GM19043 (cell line): Measurements from ENCODE around the gene GOLGA6L2.
"Not testable (repeated sequence)": the region's sequence is repeated elsewhere in the genome, so short reads cannot be mapped to it uniquely, and the experiment has no call there.

Experiments used
- ATAC-seq: cut with Tn5 transposase; IDR thresholded peaks from one replicate; pipeline ENCODE4 v1.9.1; 2021; ENCODE audit warnings: low read depth; ENCODE audit not compliant: unreplicated experiment

GOLGA6L2 gene

DNA sequence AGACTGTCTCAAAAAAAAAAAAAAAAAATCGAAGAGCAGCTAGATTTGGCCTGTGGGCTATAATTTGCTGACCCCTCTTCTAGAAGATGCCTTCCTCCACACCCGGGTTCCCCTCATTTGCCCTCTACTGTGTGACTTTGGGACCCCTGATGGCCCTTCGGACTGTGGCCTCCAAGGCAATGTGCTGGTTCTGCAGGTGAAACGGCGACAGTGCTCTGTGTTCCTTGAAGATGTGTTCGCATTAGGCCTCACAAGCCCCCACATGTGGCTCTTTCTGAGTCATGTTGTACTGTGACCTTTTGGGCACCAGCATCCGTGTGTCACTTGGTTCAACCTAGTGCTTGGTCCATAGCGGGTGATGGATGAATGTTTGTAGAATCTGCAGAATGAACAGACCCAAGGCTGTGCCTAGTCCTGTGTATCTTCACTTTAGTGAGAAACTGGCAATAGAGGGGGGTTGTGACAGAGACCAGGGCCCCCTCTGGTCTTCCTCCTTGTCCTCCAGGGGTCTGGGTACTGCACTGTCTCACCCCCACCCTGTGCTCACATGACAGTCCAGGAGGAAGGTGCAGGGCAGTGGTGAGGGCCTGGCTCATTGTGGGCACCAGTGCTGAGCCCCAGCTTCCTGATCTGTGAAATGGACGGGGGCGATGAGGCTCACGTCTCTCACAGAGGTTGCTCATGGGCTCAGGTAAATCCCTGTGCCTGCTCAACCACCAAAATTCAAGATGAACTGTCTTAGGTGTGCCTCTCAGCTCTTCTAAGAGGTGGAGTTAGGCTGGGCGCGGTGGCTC, 22.7 kb downstream of the GOLGA6L2 start:
- no peak for ATAC-seq

- no peak for ATAC-seq
Measured at GRCh38 chr15:23422946-23423708, 23.9 kb downstream of the GOLGA6L2 start.

DNA sequence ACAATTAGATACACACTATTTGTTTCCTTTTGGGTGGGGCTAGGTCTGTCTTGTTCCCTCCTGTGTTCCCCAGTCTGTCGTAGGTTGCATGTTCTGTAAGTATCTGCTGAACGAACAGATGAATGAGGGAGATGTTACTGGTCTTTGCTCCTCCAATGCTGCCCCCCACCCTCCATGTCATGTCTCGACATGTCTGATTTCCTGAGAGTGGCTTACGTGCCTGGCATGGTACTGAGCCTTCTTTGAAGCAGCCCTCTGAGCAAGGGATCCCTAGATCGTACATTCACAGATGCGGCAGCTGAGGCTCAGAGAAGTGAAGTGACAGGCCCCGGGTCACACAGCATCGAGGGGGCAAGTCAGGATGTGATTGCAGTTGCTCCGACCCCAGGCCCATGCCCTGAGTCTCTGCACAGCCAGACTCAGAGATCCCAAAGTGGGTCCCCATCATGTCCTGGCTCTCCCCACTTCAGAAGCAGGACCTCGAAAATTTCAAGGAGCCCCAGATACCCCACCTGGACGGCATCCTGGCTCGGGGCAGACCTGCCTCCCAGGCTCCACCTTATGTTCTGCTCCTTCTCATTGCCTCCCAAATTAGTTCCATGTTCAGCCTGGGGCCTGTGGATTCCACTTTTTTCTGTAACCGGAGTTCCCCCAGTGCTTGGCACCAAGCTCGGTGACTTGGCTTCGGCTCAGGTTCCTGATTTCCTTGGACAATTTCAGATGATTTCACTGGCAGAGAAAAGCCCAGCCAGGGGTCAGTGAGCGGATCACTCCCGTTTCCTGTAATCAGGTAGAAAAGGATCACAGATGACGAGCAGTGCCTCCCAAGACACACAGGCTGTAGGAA, 24.7 kb downstream of the GOLGA6L2 start:
- no peak for ATAC-seq

DNA sequence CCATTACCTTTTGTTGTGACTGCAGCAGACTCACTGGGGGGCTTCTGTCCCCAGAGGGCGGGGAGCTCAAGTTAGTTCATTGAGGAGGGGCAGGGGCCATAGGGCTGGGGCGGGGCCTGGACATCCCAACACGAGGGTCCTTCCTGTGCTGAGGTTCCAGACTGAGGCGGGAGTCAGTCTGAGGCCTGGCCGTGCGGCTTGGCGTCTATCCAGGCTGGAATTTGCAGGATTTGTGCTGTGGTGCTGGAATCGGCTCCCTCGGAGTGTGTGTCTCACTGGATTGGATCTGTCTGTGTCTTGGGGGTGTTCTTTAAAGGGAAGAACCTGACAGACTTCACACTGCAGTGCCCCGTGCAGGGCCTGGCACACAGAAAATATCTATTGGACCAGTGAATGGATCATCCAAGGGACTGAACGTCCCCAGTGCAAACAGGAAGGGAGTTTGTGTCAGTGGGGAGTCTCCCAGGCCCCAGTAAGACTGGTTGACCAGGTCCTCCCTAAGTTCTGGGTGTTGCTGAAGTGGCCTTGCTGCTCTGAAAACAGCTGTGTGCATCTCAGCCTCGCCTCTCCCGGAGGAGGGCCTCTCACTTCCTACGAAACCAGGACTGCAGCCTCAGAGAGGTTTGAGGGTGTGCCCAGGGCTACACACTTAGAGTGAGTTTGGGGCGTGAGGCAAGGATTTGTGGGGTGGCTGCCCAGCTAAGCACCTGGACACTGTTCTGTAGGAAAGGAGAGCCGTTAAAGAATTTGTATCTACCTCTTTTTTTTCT, 26.1 kb downstream of the GOLGA6L2 start:
- no peak for ATAC-seq

DNA sequence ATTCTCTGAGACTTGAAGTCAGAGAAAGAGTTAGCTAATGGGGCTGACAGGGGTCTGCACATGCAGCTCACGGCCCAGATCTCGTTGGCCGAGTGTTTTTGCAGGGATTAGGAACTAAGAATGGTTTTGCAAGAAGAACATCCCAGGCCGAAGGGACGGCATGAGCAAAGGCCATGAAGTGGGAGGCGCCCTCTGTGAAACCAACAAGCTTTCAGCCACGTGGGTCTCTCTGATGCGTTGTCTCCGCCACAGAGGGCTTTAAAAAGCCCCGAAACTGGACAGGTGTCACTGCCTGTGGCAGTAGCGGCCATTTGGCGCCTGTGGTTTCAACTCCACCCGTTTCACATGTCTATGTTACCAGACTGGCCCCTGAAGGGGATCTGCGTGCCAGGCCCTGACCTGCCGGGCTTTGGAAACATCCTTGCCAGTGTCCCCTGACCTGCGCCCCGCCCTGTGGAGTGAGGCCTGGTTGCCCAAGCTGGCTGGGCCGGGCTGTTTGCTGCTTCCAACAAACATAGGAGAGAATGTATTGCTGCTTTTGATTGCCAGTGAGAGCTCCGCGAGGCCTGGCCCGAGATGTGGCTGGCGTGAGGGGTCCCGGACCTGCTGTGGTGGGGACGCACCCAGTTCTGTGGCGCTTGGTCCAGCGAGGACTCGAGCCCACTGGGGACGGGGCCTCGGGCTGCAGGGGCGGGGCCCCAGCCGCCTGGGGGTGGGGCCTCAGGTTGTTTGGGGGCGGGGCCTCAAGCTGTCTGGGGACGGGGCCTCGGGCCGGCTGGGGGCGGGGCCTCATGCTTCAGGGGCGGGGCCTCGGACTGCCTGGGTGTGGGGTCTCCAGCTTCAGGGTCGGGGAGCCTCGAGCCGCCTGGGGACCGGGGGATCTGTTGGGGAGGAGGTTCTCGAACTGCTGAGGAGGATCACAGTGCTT, 30.4 kb downstream of the GOLGA6L2 start:
- ATAC-seq = no peak

- not testable (repeated sequence) for ATAC-seq
Measured at GRCh38 chr15:23415866-23416265, 31.2 kb downstream of the GOLGA6L2 start.

GRCh38 chr15:23415321-23415865, 31.6 kb downstream of the GOLGA6L2 start:
- no peak for ATAC-seq

DNA sequence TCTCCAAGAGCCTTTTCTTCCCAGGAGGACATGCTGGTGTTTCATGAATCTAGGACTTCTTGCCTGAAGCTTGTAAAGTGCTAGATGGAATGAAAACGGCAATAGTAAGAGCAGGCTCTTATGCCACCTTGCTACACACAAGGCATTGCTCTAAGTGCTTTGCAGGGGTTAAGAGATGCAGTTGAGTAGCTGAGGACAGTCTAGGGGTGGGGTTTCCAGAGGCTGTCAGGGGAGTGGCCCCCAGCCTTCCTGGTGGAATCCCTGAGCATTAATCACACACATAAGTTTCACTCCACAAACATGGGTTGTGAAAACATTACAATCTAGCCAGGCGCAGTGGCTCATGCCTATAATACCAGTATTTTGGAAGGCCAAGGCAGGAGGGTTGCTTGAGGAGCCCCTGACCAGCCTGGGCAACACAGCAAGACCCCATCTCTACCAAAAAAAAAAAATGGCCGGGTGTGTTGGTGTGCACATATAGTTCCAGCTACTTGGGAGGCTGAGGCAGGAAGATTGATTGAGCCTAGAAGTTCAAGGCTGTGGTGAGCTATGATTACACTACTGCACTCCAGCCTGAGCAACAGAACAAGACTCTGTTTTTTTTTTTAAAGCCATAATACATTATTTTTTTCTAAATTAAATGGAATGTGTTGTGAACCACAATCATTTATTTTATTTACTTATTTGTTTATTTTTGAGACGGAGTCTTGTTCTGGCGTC, 34.0 kb downstream of the GOLGA6L2 start:
- ATAC-seq = not testable (repeated sequence)

GRCh38 chr15:23411841-23412240, 35.2 kb downstream of the GOLGA6L2 start:
- ATAC-seq = no peak

GRCh38 chr15:23403550-23403949, 43.5 kb downstream of the GOLGA6L2 start:
- no peak for ATAC-seq

DNA sequence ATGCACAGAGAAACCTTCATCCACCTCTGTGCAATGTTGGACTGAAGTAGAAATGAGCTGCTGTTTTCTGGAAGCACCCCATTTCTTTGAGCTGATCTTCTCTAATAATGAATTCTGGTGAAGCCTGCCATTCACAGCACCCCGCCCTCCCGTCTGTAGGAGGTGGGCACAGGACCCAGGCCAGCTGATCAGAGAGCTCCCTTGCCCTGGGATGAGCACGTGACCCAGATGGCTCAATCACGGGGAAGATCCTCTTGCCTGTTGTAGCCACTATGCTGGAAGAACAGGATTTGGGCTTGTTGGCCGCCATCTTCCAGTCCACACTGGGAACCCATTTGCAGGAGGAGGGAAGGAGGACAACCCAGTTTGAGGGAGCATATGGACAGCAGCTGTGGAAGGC, 44.5 kb downstream of the GOLGA6L2 start:
- no peak for ATAC-seq

- ATAC-seq = no peak
Measured at GRCh38 chr15:23402140-23402539, 44.9 kb downstream of the GOLGA6L2 start.

DNA sequence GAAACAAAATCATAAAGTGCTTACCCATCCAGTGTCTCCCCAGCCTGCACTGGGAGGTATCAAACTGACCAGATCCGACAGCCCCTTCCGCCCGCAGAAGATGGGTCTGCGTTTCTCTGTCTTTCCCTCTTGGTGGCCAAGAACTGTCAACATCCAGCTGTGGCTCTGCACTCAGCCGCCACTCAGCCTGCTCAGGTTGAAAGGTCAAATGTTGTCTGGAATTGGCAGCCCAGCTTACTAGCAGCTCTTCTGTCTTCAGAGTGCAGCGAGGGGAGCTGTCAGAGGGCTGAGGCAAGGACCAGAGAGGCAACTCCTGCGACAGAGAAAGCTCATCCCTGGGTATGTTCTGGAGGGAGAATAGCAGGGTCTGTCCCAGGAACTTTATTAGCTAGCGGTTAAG, 45.4 kb downstream of the GOLGA6L2 start:
- ATAC-seq = no peak

GRCh38 chr15:23399207-23399606, 47.8 kb downstream of the GOLGA6L2 start:
- ATAC-seq = not testable (repeated sequence)

DNA sequence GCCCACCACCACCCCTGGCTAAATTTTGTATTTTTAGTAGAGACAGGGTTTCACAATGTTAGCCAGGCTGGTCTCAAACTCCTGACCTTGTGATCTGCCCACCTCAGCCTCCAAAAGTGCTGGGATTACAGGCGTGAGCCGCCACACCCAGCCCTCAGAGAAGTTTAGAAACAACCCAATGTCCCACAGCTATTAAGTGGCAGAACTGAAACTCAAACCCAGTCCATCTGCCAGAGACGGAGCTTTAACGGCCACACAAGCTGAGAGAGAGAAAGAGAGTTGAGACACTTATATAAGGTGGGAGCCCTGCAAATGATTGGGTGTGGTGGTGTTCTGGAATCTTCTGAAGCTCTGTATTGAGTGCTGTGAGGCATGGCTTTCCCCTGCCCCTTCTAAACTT, 48.7 kb downstream of the GOLGA6L2 start:
- not testable (repeated sequence) for ATAC-seq

DNA sequence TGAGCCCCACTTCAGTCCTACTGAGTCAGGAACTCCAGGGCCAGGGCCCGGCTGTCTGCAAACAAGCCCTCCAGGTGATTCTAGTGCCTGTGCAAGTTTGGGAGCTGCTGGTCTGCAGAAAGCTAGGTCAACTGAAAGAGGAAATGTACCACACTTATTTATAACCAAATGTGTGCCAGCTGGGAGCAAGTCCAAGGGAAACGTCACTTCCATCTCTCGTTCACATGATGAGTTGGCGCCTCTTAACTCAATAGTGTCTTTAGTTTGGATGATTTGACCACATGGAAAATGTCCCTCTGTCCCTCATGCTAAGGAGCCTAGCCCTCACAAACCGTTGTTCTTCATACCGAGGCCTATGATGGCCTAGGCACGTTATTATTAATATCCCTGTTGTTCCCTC, 49.3 kb downstream of the GOLGA6L2 start:
- no peak for ATAC-seq

- no peak for ATAC-seq
Measured at GRCh38 chr15:23395832-23396231, 51.2 kb downstream of the GOLGA6L2 start.

DNA sequence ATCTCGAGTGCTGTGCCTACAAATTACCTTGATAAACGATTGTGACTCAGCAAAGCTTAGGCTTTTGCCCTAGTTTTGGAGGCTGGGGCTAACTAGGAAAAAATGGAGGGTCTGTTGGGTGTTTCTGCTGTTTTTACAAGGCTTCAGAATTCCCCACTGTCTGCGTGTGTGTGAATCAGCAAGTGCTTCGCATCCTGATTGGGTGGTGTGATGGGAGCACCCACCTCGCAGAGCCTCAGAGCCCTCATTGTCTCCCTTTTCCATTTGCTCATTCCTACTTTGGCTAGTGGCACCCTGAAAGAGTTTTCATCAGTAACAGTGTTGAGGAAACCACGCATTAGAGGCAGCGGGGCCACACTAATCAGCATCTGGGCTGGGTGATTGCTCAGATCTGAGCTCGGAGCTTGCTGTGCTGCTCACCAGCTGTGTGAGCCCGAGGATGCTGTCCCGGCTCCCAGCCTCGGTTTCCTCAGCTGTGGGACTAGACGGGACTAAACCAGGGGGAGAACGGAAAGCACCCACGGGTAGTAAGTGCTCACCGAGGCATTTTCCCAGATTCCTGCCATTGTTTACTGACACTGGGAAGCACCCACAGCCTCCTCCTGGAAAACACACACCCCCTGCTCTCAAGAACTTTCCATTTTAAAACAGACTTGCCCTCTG, 51.9 kb downstream of the GOLGA6L2 start:
- no peak for ATAC-seq
